Activated T-cell treated with anti-CD3 and anti-CD28 coated beads, Interleukin-2, amount 50 U/mL, for 24 hours (primary cell): ENCODE measurements around the gene CAMSAP2.

Source experiments
- DNase-seq: peaks from one replicate; pipeline ENCODE4 v3.0.0-alpha.2; 2020
- H3K27ac Mint-ChIP-seq: 2 replicates; pipeline ENCODE4 v1.8.0; 2020; ENCODE audit warnings: mild to moderate bottlenecking, mixed read lengths
- H3K27me3 Mint-ChIP-seq: 2 replicates; pipeline ENCODE4 v1.8.0; 2020; ENCODE audit warnings: mixed read lengths
- H3K36me3 Mint-ChIP-seq: 2 replicates; pipeline ENCODE4 v1.8.0; 2020; ENCODE audit warnings: low read depth, mixed read lengths
- H3K4me1 Mint-ChIP-seq: 2 replicates; pipeline ENCODE4 v1.8.0; 2020; ENCODE audit warnings: low read depth, mixed read lengths
- H3K4me3 Mint-ChIP-seq: 2 replicates; pipeline ENCODE4 v1.8.0; 2020; ENCODE audit warnings: mild to moderate bottlenecking, moderate library complexity, mixed read lengths
- H3K9me3 Mint-ChIP-seq: 2 replicates; pipeline ENCODE4 v1.8.0; 2020; ENCODE audit warnings: mixed read lengths

The CAMSAP2 gene

GRCh38 chr1:200866116-200866515, 127.4 kb downstream of the CAMSAP2 start:
- Mint-ChIP-seq H3K27ac (no peak overlapping the region), H3K36me3 (no peaks in the 10 kb centered on the region), H3K27me3 (peaks cover 34% of the 10 kb centered on the region), H3K4me3 (no peak overlapping the region), H3K4me1 (peaks cover 59% of the 10 kb centered on the region), H3K9me3 (no peaks in the 10 kb centered on the region)
- DNase-seq = no peak

GRCh38 chr1:200866521-200866920, 127.8 kb downstream of the CAMSAP2 start:
- DNase-seq = no peak
- Mint-ChIP-seq H3K9me3 (no peaks in the 10 kb centered on the region), H3K36me3 (no peaks in the 10 kb centered on the region), H3K27me3 (peaks cover 38% of the 10 kb centered on the region), H3K27ac (no peak overlapping the region), H3K4me3 (no peak overlapping the region), H3K4me1 (peaks cover 63% of the 10 kb centered on the region)

GRCh38 chr1:200867018-200867811, 128.5 kb downstream of the CAMSAP2 start:
- H3K9me3 Mint-ChIP-seq = no peaks in the 10 kb centered on the region
- H3K4me1 Mint-ChIP-seq = peaks cover 63% of the 10 kb centered on the region
- no peaks in the 10 kb centered on the region for H3K36me3 Mint-ChIP-seq
- H3K4me3 Mint-ChIP-seq = no peak overlapping the region
- no peak for DNase-seq
- peaks cover 45% of the 10 kb centered on the region for H3K27me3 Mint-ChIP-seq
- H3K27ac Mint-ChIP-seq = no peak overlapping the region

- Mint-ChIP-seq H3K27me3 (peaks cover 56% of the 10 kb centered on the region), H3K36me3 (no peaks in the 10 kb centered on the region), H3K4me3 (no peak overlapping the region), H3K4me1 (peaks cover 58% of the 10 kb centered on the region), H3K27ac (no peak overlapping the region), H3K9me3 (no peaks in the 10 kb centered on the region)
- DNase-seq = no peak
Measured at GRCh38 chr1:200869376-200869752, 130.7 kb downstream of the CAMSAP2 start.

- no peak overlapping the region for H3K27ac Mint-ChIP-seq
- H3K36me3 Mint-ChIP-seq = no peaks in the 10 kb centered on the region
- peaks cover 59% of the 10 kb centered on the region for H3K27me3 Mint-ChIP-seq
- peaks cover 62% of the 10 kb centered on the region for H3K4me1 Mint-ChIP-seq
- no peak for DNase-seq
- no peaks in the 10 kb centered on the region for H3K9me3 Mint-ChIP-seq
- H3K4me3 Mint-ChIP-seq = no peak overlapping the region
Measured at GRCh38 chr1:200869753-200870391, 131.2 kb downstream of the CAMSAP2 start.

GRCh38 chr1:200872446-200873115, 133.9 kb downstream of the CAMSAP2 start, which contains the start of gene GPR25:
TSS of gene GPR25 (plus strand) at chr1:200872981. CDS start at chr1:200873038, 57 bp downstream.
- DNase-seq = no peak
- H3K4me1 Mint-ChIP-seq = peaks cover 54% of the 10 kb centered on the region
- H3K27ac Mint-ChIP-seq = no peak within 1 kb of the TSS
- H3K36me3 Mint-ChIP-seq = no peaks in the 10 kb centered on the region
- H3K9me3 Mint-ChIP-seq = no peaks in the 10 kb centered on the region
- peaks cover 68% of the 10 kb centered on the region for H3K27me3 Mint-ChIP-seq
- H3K4me3 Mint-ChIP-seq = no peak within 1 kb of the TSS

- Mint-ChIP-seq H3K27ac (no peak overlapping the region), H3K4me3 (no peak overlapping the region), H3K4me1 (peaks cover 58% of the 10 kb centered on the region), H3K27me3 (peaks cover 66% of the 10 kb centered on the region), H3K9me3 (no peaks in the 10 kb centered on the region), H3K36me3 (no peaks in the 10 kb centered on the region)
- no peak for DNase-seq
Measured at GRCh38 chr1:200873116-200873670, 134.5 kb downstream of the CAMSAP2 start.

GRCh38 chr1:200873671-200874397, 135.1 kb downstream of the CAMSAP2 start:
- DNase-seq = no peak
- Mint-ChIP-seq H3K4me1 (peaks cover 65% of the 10 kb centered on the region), H3K27me3 (peaks cover 69% of the 10 kb centered on the region), H3K27ac (no peak overlapping the region), H3K4me3 (no peak overlapping the region), H3K9me3 (no peaks in the 10 kb centered on the region), H3K36me3 (no peaks in the 10 kb centered on the region)

- DNase-seq = no peak
- Mint-ChIP-seq H3K4me3 (no peak overlapping the region), H3K36me3 (no peaks in the 10 kb centered on the region), H3K27ac (no peak overlapping the region), H3K27me3 (peaks cover 65% of the 10 kb centered on the region), H3K9me3 (no peaks in the 10 kb centered on the region), H3K4me1 (peaks cover 61% of the 10 kb centered on the region)
Measured at GRCh38 chr1:200874694-200875093, 136.0 kb downstream of the CAMSAP2 start.

GRCh38 chr1:200875416-200875815, 136.7 kb downstream of the CAMSAP2 start:
- Mint-ChIP-seq H3K4me1 (peaks cover 60% of the 10 kb centered on the region), H3K4me3 (no peak overlapping the region), H3K9me3 (no peaks in the 10 kb centered on the region), H3K36me3 (no peaks in the 10 kb centered on the region), H3K27ac (no peak overlapping the region), H3K27me3 (peaks cover 63% of the 10 kb centered on the region)
- DNase-seq = no peak

- H3K36me3 Mint-ChIP-seq = no peaks in the 10 kb centered on the region
- H3K27ac Mint-ChIP-seq = no peak overlapping the region
- no peaks in the 10 kb centered on the region for H3K9me3 Mint-ChIP-seq
- H3K4me3 Mint-ChIP-seq = no peak overlapping the region
- H3K4me1 Mint-ChIP-seq = peaks cover 56% of the 10 kb centered on the region
- peaks cover 52% of the 10 kb centered on the region for H3K27me3 Mint-ChIP-seq
- DNase-seq = no peak
Measured at GRCh38 chr1:200877010-200877409, 138.3 kb downstream of the CAMSAP2 start.

- DNase-seq = peak; percentile 66
- H3K4me1 Mint-ChIP-seq = peaks cover 53% of the 10 kb centered on the region
- H3K9me3 Mint-ChIP-seq = no peaks in the 10 kb centered on the region
- peak overlapping the region; percentile 80 for H3K27ac Mint-ChIP-seq
- no peaks in the 10 kb centered on the region for H3K36me3 Mint-ChIP-seq
- H3K27me3 Mint-ChIP-seq = peaks cover 48% of the 10 kb centered on the region
- H3K4me3 Mint-ChIP-seq = no peak overlapping the region
Measured at GRCh38 chr1:200877839-200878551, 139.3 kb downstream of the CAMSAP2 start.

- Mint-ChIP-seq H3K9me3 (no peaks in the 10 kb centered on the region), H3K36me3 (no peaks in the 10 kb centered on the region), H3K4me3 (no peak overlapping the region), H3K27ac (peak overlapping the region; percentile 71), H3K27me3 (peaks cover 35% of the 10 kb centered on the region), H3K4me1 (peaks cover 47% of the 10 kb centered on the region)
- DNase-seq = peak; percentile 50
Measured at GRCh38 chr1:200880212-200880611, 141.5 kb downstream of the CAMSAP2 start.
